CD4-positive, alpha-beta T cell treated with Interleukin-2 at 100 ng/mL for 4 hours (primary cell): ENCODE results near the gene ZNF865.

Experiments
- DNase-seq: peaks from one replicate; pipeline ENCODE4 v3.0.0-alpha.2; 2020; ENCODE audit warnings: low spot score

ZNF865 gene

GRCh38 chr19:55605207-55605636, 225 bp upstream of the ZNF865 start:
- peak; percentile 97 for DNase-seq

GRCh38 chr19:55606471-55606787, 982 bp downstream of the ZNF865 start:
- DNase-seq: no peak

GRCh38 chr19:55606817-55607216, 1.4 kb downstream of the ZNF865 start:
- no peak for DNase-seq

- no peak for DNase-seq
Measured at GRCh38 chr19:55609326-55609725, 3.9 kb downstream of the ZNF865 start.

- DNase-seq: no peak
Measured at GRCh38 chr19:55611300-55611982, 6.0 kb downstream of the ZNF865 start.

GRCh38 chr19:55611983-55612645, 6.7 kb downstream of the ZNF865 start:
- DNase-seq: no peak

- DNase-seq: no peak
Measured at GRCh38 chr19:55613396-55613795, 7.9 kb downstream of the ZNF865 start.

- no peak for DNase-seq
Measured at GRCh38 chr19:55613930-55614710, 8.7 kb downstream of the ZNF865 start.

- DNase-seq: no peak
Measured at GRCh38 chr19:55614711-55615542, 9.5 kb downstream of the ZNF865 start.

GRCh38 chr19:55615543-55616394, 10.3 kb downstream of the ZNF865 start:
- DNase-seq: no peak

GRCh38 chr19:55616395-55616875, 11.0 kb downstream of the ZNF865 start:
- DNase-seq: no peak

- no peak for DNase-seq
Measured at GRCh38 chr19:55617426-55617825, 12.0 kb downstream of the ZNF865 start.

GRCh38 chr19:55618426-55618825, 13.0 kb downstream of the ZNF865 start:
- no peak for DNase-seq

- DNase-seq: no peak
Measured at GRCh38 chr19:55619286-55619685, 13.8 kb downstream of the ZNF865 start.

- DNase-seq: peak; percentile 24
Measured at GRCh38 chr19:55620410-55621204, 15.2 kb downstream of the ZNF865 start.

- no peak for DNase-seq
Measured at GRCh38 chr19:55621205-55621672, 15.8 kb downstream of the ZNF865 start.

GRCh38 chr19:55621673-55622231, 16.3 kb downstream of the ZNF865 start:
- DNase-seq: no peak

- DNase-seq: no peak
Measured at GRCh38 chr19:55622242-55622969, 17.0 kb downstream of the ZNF865 start.

- DNase-seq: no peak
Measured at GRCh38 chr19:55623130-55623529, 17.7 kb downstream of the ZNF865 start.
